K562 (cell line): Measurements from ENCODE around the gene MAP3K4. TPM values are rescaled to one million over a fixed set of nuclear protein-coding genes. Genes with fewer than 3 reads are reported as not detected.
A peak's percentile ranks its signal among the peaks of the same experiment; 100 is the strongest.

Source experiments
- ARNT ChIP-seq, 2 experiments: fragments of 450-650 bp; IDR thresholded peaks; 2 replicates each; pipeline ENCODE4 v1.6.1; 2016; ENCODE audit warnings: mild to moderate bottlenecking in 1 of 2
- CBX5 ChIP-seq: IDR thresholded peaks from 2 replicates; pipeline ENCODE4 v1.6.1; 2014; ENCODE audit warnings: low read depth, borderline replicate concordance
- CEBPB ChIP-seq: fragments of 450-650 bp; IDR thresholded peaks from 2 replicates; pipeline ENCODE4 v1.6.1; 2016; ENCODE audit warnings: missing genetic modification characterization, missing compliant biosample characterization
- CXXC5 ChIP-seq: fragments of 250-450 bp; sonication (Bioruptor Pico); IDR thresholded peaks from 2 replicates; pipeline ENCODE4 v1.8.0; 2022; ENCODE audit warnings: inconsistent platforms, mild to moderate bottlenecking, moderate library complexity
- DPF2 ChIP-seq: fragments of 450-650 bp; IDR thresholded peaks from 2 replicates; pipeline ENCODE4 v1.6.1; 2016
- ETS1 ChIP-seq: conservative IDR thresholded peaks from 2 replicates; pipeline ENCODE4 v1.6.1; 2011; ENCODE audit warnings: low read depth, mild to moderate bottlenecking, low read length; ENCODE audit not compliant: control insufficient read depth
- FOXP1 ChIP-seq: sonication (generic); formaldehyde crosslinking; IDR thresholded peaks from 2 replicates; pipeline ENCODE4 v1.8.0; 2022; ENCODE audit warnings: mild to moderate bottlenecking, missing genetic modification reagents
- HDAC2 ChIP-seq: fragments of 450-650 bp; IDR thresholded peaks from 2 replicates; pipeline ENCODE4 v1.6.1; 2016; ENCODE audit warnings: mild to moderate bottlenecking
- MCM2 ChIP-seq: fragments of 450-650 bp; IDR thresholded peaks from 2 replicates; pipeline ENCODE4 v1.6.1; 2017; ENCODE audit warnings: low read depth, mild to moderate bottlenecking
- NCOA1 ChIP-seq: fragments of 450-650 bp; IDR thresholded peaks from 2 replicates; pipeline ENCODE4 v1.6.1; 2016; ENCODE audit warnings: low read depth
- NEUROD1 ChIP-seq: fragments of 150-350 bp; IDR thresholded peaks from 2 replicates; pipeline ENCODE4 v1.6.1; 2014; ENCODE audit warnings: borderline replicate concordance, low read length, low read depth; ENCODE audit not compliant: partially characterized antibody
- POLR3A ChIP-seq: IDR thresholded peaks from 2 replicates; pipeline ENCODE4 v1.6.1; 2011; ENCODE audit warnings: borderline replicate concordance, mild to moderate bottlenecking, moderate library complexity; ENCODE audit not compliant: insufficient read length, insufficient read depth; ENCODE audit errors: extremely low read depth
- PRDM10 ChIP-seq: fragments of 450-650 bp; IDR thresholded peaks from 2 replicates; pipeline ENCODE4 v1.6.1; 2018; ENCODE audit not compliant: partially characterized antibody
- TCF15 ChIP-seq: fragments of 250-450 bp; sonication (Bioruptor Pico); IDR thresholded peaks from 2 replicates; pipeline ENCODE4 v1.8.0; 2022; ENCODE audit warnings: moderate library complexity, mild to moderate bottlenecking, inconsistent platforms
- ZBTB5 ChIP-seq: fragments of 450-650 bp; IDR thresholded peaks from 2 replicates; pipeline ENCODE4 v1.6.1; 2017; ENCODE audit warnings: antibody characterized with exemption
- ZBTB9 ChIP-seq: fragments of 450-650 bp; formaldehyde crosslinking; IDR thresholded peaks from 2 replicates; pipeline ENCODE4 v1.4.0; 2020; ENCODE audit warnings: mild to moderate bottlenecking, moderate library complexity
- ZNF239 ChIP-seq: fragments of 250-450 bp; sonication (Bioruptor Pico); IDR thresholded peaks from 2 replicates; pipeline ENCODE4 v1.4.0; 2020; ENCODE audit warnings: mild to moderate bottlenecking
- ZNF3 ChIP-seq: fragments of 250-450 bp; sonication (Bioruptor Pico); IDR thresholded peaks from 2 replicates; pipeline ENCODE4 v1.5.0; 2021; ENCODE audit warnings: mild to moderate bottlenecking, moderate library complexity
- ZNF41 ChIP-seq: fragments of 250-450 bp; sonication (Bioruptor Pico); conservative IDR thresholded peaks from 2 replicates; pipeline ENCODE4 v1.4.0; 2020; ENCODE audit warnings: mild to moderate bottlenecking
- polyA plus RNA-seq, 8 experiments: library from polyadenylated mRNA; depleted of rRNA in 4 of 8; stranded (reverse) in 5 of 8; unstranded in 3 of 8; fragments of >200 nt; fragmentation: Nextera tagmentation in 2 of 8; fragmentation: Illumina TruSeq in 1 of 8; extraction: Ambion mirVana in 2 of 8; extraction: Trizol in 1 of 8; gene quantifications; 2 replicates each; pipeline versions ENCODE4 v1.2.1 to v1.2.3, GENCODE V29; 2011 to 2014; ENCODE audit warnings: inconsistent platforms in 1 of 8, missing spikeins in 1 of 8
- total RNA-seq, 7 experiments: library from RNA; depleted of rRNA in 6 of 7; stranded (reverse); fragments of >200 nt in 6 of 7; fragmentation: Illumina TruSeq in 2 of 7; extraction: Trizol in 2 of 7; gene quantifications; 2 replicates each; pipeline versions ENCODE4 v1.2.1 to v1.2.3, GENCODE V29; 2011 to 2021; ENCODE audit warnings: low replicate concordance in 1 of 7

Gene MAP3K4
- total and polyA plus RNA-seq, 9 of the 15 experiments (the other 6 are each of a cell fraction or from before 2014, with no cell fraction given) = 21.0 to 77.2 (median 48.9) TPM

- TF ChIP-seq FOXP1 (no peak; the same call in 1 of the 2 replicates), ETS1 (peak; percentile 29; the same call in 1 of the 2 replicates), NCOA1 (no peak), DPF2 (no peak; the same call in none of the 2 replicates), MCM2 (no peak), ZNF3 (CRISPR knock-in tag) (no peak), POLR3A (no peak), HDAC2 (peak; percentile 57), ZNF239 (CRISPR knock-in tag) (peak; percentile 52; the same call in 1 of the 2 replicates), ZNF41 (CRISPR knock-in tag) (no peak), ZBTB5 (no peak), CXXC5 (CRISPR knock-in tag) (no peak; the same call in 1 of the 2 replicates), ZBTB9 (CRISPR knock-in tag) (no peak; the same call in 1 of the 2 replicates), TCF15 (CRISPR knock-in tag) (peak; percentile 34; the same call in 1 of the 2 replicates), CBX5 (no peak), NEUROD1 (no peak), CEBPB (tag) (no peak), ARNT (IDR thresholded peaks at IDR 0.05) (peak in 1 of 2 experiments; percentile 66; a peak in 2 of 4 replicates), PRDM10 (peak; percentile 87)
Observed at GRCh38 chr6:160992061-160992979, 751 bp downstream of the MAP3K4 start (continued).
